Measurements from ENCODE around the gene DEPP1. TPM values are rescaled to one million over a fixed set of nuclear protein-coding genes. Genes with fewer than 3 reads are reported as not detected.
A peak's percentile ranks its signal among the peaks of the same experiment; 100 is the strongest.

DEPP1 gene
- total and polyA plus RNA-seq, 2 of the 13 experiments (the other 11 are each of a cell fraction or from before 2014, with no cell fraction given) = 14.8 to 270 TPM

- no peak for TF ChIP-seq PHF20 (CRISPR knock-in tag; IDR thresholded peaks at IDR 0.05)
- TF ChIP-seq BCL6 (CRISPR knock-in tag; IDR thresholded peaks at IDR 0.05) = peak; percentile 4; the same call in 1 of the 2 replicates
- TF ChIP-seq GABPA (IDR thresholded peaks at IDR 0.05; ENCODE audit: low read depth, low read length) = no peak
- no peak for TF ChIP-seq GABPA (CRISPR knock-in tag; IDR thresholded peaks at IDR 0.05; ENCODE audit: low read depth)
- TF ChIP-seq PRMT3 (CRISPR knock-in tag; IDR thresholded peaks at IDR 0.05; ENCODE audit: borderline replicate concordance, low read depth) = peak; percentile 20; the same call in 1 of the 2 replicates
- TF ChIP-seq RARG (CRISPR knock-in tag; IDR thresholded peaks at IDR 0.05; ENCODE audit: low read depth) = no peak
- TF ChIP-seq KMT2B (CRISPR knock-in tag; IDR thresholded peaks at IDR 0.05) = no peak; the same call in 1 of the 2 replicates
- TF ChIP-seq ZNF790 (CRISPR knock-in tag; IDR thresholded peaks at IDR 0.05; ENCODE audit: borderline replicate concordance) = peak; percentile 1; the same call in 1 of the 2 replicates
- no peak for TF ChIP-seq TERF1 (CRISPR knock-in tag; IDR thresholded peaks at IDR 0.05)
- TF ChIP-seq ZNF597 (CRISPR knock-in tag; IDR thresholded peaks at IDR 0.05) = no peak
- TF ChIP-seq ZBTB39 (CRISPR knock-in tag; IDR thresholded peaks at IDR 0.05) = no peak
- TF ChIP-seq CCDC6 (CRISPR knock-in tag; IDR thresholded peaks at IDR 0.05) = peak; percentile 53; the same call in 1 of the 2 replicates
- no peak for TF ChIP-seq GLMP (CRISPR knock-in tag; IDR thresholded peaks at IDR 0.05; ENCODE audit: borderline replicate concordance)
- TF ChIP-seq BATF2 (CRISPR knock-in tag; IDR thresholded peaks at IDR 0.05) = no peak; the same call in 1 of the 2 replicates
- TF ChIP-seq ZNF816 (CRISPR knock-in tag; IDR thresholded peaks at IDR 0.05; ENCODE audit: borderline replicate concordance) = no peak; the same call in 1 of the 2 replicates
- no peak for TF ChIP-seq SP140L (CRISPR knock-in tag; IDR thresholded peaks at IDR 0.05; ENCODE audit: borderline replicate concordance)
- no peak for TF ChIP-seq ZNF362 (CRISPR knock-in tag; IDR thresholded peaks at IDR 0.05; ENCODE audit: borderline replicate concordance)
Measured at GRCh38 chr10:44977287-44978212, 1.1 kb downstream of the DEPP1 start (continued).
